ENCODE results near the gene LINC01488.

Gene LINC01488

DNA sequence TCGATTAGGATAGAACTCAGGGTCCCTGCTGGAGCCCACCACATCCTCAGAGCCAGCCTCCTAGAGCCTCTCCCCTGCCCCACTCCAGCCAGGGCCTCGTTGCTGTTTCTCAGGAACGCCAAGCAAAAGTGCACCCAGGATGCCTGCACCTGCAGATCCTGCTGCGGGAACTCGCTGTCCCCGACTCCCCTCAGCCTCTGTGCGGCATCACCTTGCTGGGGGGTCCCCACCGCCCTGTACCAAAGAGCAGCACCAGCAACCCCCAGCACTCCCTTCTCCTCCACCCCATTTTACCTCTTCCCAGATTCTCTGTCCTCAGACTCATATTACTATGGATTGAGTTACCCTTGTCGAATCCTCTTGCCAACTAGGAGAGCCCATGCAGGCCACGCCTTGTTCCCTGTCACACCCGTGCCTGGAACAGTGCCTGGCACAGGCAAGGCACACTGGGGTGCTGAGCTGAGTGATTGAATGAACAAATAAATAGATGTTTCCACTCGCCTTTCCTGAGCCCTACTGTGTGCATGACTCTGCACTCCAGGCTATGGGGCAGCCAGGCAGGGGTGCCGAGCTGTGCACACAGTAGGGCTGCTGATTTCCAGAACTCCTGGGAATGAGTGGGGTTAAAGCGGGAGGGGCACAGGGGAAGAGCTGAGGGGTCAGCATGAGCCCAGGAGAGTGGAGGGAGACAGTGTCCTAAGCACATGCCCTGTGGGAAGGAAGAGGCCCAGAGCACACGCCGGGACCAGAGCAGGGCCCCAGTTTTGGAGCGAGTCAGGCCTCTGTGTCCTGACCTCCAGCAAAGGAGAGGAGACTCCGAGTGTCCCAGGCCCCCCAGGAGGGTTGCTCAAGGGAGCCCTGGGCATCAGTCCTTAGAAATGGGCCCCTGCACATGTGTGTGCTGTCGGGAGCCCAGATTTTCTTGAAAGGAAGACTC, 44.3 kb downstream of the LINC01488 start:
- no peak for DNase-seq (ENCODE audit: low read depth in 2 of 2, low spot score in 1 of 2)

DNA sequence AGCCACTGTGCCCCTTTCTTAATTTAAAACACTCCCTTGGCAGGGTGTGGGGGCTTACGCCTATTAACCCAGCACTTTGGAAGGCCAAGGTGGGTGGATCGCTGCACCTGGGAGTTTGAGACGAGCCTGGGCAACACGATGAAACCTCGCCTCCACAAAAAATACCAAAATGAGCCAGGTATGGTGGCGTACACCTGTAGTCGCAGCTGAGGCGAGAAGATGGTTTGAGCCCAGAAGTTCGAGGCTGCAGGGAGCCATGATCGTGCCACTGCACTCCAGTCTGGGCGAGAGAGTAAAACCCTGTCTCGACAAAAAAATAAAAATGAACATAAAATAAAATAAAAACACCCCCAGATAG, 45.0 kb downstream of the LINC01488 start:
- DNase-seq (ENCODE audit: low read depth in 2 of 2, low spot score in 1 of 2): no peak

DNA sequence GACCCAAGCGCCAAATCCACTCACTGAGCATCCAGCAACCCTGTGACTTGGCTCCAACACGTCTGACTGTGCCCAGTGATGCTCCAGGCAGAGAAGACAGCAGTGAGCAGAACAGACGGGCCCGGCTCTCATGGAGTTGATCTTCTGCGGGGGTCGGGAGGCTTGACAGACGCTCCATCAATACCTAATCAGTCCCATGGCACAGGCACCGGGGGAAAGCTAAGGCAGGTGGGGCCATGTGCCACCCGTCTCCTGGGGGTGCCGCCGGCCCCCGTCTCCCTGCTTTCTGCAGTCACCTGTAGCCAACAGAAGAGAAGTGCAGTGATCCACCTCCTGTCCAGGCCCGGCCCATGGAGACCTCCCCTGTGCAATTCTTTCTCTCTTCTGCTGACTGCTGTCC, 47.5 kb downstream of the LINC01488 start:
- DNase-seq (ENCODE audit: low read depth in 2 of 2, low spot score in 1 of 2): no peak

DNA sequence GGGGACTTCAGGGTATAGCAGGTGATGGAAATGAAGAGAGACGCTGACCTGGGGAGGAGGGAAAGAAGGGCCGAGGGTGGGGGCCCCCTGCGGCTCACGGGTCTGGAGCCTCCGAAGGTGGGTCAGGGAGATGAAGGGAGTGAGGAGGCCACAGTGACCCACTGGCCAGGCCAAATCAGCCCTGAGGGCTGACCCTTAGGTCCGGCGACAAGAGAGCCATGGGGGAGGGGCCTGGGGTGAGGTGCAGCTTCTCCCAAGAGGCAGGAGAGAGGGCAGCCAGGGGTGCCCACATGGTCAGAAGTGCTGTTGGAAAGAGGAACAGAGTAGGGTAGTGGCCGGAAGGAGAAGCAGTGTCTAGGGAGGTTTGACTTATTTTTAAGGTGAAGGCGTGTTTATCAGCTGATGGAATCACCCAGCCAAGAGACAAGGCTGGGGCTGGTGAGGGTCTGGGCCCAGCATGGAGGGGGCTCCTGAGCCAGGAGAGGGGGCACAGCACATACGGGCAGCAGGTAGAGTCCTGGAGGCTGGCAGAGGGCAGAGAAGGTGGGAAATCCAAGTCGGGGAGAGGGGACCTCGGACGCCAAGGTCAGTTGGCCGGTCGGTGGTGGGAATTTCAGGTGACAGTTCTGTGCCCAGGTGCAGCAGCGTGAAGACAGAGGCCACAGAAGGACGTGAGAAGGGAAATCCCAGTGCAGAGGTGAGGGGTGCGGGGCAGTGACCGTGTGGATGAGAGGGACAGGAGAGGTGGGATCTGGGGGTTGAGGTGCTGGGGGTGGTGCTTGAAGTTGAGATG, 49.0 kb downstream of the LINC01488 start:
- DNase-seq (ENCODE audit: low read depth in 2 of 2, low spot score in 1 of 2): no peak

DNA sequence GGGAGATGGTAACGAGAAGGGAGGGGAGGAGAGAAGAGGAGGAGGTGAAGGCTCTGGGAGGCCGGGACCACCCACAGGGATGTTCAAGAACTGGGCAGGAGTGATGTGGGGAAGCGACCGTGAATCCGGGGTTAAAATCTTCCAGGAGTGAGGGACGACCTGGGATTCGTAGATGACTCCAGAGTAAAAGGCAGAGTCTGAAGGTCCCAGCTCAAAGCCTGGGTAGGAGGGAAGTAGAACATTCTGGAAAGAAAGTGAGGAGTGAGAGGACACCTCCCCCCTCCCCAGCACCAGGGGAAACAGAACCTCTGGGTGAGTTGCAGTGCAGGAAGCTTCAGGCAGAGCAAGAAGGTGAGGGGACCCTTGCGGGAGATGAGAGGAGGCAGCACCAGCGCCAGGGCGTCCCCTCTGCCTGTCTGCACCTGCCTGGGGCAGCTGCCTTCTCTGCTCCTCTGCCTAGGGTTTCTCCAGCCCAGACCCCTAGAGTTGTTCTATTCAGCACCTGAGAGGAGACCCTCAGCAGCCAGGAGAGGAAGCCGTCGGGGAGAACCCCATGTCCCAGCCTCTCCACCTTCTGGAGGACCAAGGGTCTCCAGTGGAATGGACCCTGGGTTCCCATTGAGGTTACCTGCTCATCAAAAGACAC, 49.7 kb downstream of the LINC01488 start:
- no peak for DNase-seq (ENCODE audit: low read depth in 2 of 2, low spot score in 1 of 2)

DNA sequence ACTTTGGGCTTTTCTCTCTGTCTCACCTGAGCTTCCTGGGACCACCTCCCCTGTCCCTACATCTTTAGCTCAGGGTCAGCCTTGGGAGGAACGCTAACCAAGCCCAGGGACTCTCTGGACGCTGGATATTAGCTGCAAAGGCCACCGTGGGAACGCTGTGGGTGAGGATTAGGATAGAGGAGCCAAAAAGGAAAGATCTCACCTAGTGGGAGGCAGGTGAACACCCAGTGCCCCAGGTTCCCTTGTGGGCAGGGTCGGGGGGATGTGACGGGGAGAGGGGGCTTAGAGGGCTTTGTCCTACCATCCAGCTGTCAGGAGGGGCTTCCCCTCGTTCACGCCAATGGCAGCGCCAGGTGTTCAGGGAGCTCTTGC, 50.2 kb downstream of the LINC01488 start:
- no peak for DNase-seq (ENCODE audit: low read depth in 2 of 2, low spot score in 1 of 2)

DNA sequence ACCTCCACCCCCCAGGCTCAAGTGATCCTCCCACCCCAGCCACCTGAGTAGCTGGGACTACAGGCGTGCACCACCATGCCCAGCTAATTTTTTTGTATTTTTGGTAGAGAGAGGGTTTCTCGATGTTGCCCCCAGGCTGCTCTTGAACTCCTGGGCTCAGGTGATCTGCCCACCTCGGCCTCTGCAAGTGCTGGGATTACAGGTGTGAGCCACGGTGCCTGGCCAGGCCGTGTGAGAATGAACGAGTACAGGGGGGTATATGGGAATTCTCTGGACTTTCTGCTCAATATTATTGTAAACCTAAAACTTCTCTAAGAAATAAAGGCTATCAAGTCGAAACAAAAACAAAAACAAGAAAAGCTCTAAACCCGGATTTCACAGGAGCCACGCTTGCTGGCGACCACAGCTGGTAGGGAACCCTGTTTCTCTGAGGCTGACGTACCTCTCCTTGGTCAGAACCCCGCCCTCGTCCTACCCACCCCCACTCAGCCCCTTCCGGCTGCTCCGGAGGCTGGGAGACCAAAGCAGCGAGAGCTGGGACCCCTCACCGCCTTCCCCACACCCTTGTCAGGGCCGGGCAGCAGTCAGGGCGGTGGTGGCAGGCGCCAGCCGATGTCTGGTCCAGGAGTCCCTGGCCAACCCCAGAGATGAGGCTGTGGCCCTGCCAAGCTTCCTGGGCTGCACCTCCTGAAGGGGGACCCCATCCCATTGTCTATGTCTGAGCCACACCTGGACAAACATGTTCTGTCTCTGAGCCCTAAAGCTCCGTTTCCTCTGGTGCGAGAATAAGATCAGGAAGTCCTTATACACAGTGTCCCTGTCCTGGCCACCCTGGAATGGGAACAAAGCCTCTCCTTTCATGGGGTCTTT, 52.1 kb downstream of the LINC01488 start:
- no peak for DNase-seq (ENCODE audit: low read depth in 2 of 2, low spot score in 1 of 2)

DNA sequence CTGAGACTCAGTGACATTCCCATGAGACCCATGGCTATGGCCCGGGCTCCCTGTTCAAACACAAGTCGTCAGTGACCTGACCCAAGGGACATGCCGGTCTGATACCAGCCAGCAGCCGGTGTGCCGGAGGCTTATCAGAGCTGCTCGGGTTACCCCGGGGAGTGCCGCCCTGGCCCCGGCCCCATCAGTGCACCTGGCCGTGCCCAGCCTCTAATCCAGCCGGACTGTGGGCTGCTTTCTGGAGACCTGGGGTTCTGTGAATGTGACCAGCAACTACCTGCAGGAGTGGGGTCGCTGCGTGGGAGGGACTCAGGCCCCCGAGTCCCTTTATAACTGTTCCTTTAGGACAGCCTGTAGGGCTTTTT, 52.7 kb downstream of the LINC01488 start:
- no peak for DNase-seq (ENCODE audit: low read depth in 2 of 2, low spot score in 1 of 2)

DNA sequence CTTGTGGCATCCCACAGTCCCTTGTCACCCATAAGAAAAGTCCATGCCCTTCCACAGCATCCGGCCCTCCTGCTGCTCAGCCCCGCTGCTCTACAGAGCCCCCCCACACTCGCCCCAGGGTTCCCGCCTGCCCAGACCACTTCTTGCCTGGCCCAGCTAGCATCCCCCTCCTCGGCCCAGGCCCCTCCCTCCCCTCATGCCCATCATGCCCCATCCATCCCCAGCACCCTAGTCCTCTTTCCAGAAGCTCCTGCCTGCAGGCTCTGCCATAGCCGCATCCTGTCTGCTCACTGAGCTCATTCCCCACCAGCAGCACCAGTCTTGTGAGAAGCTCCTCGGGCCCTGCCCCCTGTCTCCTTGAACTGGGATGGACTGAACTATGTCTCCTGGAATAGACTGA, 54.4 kb downstream of the LINC01488 start:
- DNase-seq (ENCODE audit: low read depth in 2 of 2, low spot score in 1 of 2): no peak

DNA sequence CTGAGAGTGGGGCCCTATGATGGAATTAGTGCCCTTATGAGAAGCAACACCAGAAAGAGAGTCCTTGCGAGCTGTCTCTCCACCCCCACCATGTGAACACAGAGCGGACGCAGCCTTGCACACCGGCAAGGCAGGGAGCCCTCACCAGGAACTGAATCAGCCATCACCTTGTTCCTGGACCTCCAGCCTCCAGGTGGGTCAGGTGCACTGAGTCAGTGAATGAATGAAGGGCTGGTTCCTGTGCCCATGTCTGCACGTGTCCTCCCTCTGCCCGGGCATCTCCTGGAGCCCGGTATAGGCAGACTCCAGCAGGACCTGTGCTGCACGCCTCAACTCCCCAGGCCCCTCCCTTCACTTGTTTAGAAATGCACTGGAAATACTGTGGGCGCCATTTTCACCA, 54.9 kb downstream of the LINC01488 start:
- DNase-seq (ENCODE audit: low read depth in 2 of 2, low spot score in 1 of 2): no peak

DNA sequence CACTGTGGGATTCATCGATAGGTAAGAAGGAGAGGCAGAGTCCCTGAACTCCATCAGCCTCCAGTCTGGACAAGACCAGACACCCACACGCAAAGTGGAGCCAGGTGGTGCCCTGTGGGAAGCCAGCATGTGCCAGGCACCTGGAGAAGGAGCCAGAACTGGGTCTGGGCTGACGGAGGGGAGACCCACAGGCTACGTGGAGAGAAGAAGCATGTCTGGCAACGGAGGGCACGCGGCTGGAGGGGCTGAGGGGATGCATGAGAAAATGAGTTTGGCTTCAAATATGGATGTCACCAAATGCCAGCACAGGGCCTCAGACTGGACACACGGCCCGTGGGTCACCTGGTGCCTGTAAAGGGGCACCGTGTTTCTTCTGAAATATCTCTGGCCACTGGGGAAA, 55.7 kb downstream of the LINC01488 start:
- DNase-seq (ENCODE audit: low read depth in 2 of 2, low spot score in 1 of 2): no peak

DNA sequence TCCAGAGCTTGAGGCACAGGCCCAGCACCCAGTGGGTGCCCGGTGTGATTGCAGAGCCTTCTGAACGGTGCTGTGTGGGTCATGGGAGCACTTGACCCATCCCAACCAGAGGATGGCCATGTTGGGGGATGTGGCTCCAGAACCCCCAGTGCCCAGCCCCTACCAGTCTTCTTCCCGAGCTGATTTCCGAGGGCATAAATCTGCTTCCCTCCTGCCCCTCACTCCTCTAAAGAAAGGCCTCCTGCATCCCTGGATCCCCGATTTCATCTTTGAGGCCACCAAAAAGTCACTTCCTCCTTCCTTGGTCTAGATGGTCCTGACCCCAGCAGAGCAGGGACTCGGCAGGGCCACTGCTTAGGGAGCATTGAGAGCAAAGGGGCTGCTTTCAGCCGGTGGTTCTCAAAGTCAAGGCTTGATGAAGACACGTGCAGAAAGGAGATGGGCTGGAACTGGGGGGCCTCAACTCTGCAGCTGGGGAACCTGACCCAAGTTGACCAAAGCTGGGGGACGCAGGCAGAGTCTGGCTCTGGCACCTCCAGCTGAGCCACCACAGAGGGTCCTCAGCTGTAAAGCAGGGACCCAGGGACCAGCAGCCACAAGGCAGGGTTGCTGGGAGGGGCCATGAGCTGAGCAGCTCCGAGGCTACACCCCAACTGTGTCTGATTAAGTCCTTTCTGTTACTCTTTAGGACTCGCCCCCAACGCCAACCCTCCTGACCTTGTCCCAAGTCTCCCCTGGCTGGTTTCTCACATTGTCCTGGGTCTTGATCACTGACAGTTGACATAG, 56.6 kb downstream of the LINC01488 start:
- no peak for DNase-seq (ENCODE audit: low read depth in 2 of 2, low spot score in 1 of 2)

DNA sequence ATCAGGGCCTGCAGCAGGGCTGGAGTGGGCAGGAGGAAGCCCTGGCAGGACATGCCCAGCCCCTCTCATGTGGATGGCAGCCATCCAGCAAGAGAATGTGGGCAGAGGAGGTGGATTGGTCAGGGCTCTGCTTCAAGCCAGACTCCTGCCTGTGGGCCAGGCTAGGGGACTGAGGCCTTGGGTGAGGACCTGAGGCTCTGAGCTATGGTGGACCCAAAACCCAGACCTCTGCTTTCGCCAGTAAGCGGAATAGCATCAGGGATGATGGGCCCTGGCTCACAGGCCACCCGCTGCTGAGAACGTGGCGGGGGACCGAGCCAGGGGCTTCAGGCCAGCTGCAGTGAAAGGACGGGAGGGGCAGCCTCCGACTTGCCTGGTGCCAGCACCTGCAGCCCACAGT, 57.4 kb downstream of the LINC01488 start:
- DNase-seq (ENCODE audit: low read depth in 2 of 2, low spot score in 1 of 2): no peak

DNA sequence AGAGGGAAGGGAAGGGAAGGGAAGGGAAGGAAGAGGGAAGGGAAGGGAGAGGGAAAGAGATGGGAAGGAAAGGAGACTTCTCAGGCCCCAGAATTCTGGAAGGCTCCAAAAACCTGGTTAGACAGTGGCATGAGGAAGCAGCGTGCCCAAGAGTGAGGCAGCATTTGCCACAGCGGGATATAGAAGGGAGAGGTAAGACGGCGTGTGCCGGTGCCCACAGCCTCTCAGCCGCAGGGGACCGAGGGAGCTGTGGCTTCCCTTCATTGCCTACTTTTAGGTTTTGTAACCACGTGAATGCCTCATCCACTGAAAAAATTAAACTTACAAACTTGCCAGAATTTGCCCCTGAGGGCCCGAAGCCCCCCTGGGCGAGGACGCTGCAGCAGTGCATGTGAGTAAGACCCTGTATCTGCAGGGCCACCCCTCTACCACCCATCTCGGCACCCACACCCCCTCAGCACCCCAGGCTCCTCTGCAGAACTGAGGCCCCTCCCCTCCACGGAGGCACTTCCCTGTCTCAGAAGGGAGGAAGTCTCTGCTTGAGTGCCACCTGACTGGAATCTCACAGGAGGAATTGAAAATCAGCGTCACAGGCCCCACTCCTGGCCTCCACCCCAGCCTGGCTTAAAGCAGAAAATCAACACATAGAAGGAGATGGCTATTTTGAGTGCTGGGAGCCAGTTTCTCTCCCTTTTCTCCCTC, 58.1 kb downstream of the LINC01488 start:
- no peak for DNase-seq (ENCODE audit: low read depth in 2 of 2, low spot score in 1 of 2)

DNA sequence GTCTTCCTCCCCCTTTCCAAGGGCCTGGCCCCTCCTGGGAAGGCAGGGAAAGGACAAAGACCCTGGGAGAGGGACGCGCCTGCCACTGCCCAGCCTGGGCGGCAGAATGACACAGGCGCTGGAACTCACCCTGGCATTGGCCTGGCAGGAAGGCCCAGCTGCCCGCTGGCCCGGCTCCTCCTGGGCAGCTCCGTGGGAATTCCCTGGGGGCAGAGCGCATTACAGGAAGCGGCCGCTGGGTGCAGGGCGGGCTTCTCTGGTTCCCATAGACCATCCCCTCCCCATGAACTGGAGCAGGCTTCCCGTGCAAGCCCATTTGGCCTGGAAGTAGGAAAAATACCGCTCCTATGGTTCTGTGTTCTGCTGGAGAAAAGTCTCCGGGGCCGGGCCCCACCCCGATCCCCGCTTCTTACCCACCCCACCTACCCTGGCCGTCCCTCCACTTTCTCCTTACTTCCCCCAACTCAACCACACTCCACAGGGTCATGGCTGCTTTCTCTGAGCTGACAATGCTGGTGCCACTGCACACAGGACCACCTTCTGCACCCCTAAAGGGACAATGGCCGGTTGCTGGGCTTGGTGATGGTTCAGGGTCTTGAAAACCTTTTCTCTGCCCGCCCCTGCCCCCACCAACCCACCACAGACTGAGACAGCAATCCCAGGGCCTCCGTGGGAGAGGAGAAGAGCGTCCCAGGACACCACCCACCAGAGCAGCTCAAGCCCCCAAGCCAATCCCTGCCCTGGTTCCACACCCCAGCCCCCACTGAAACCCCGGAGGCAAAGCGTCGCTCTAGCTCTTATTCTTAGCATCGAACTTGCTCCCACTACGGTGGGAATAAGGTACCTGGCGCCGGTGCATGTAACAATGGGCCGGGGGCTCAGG, 58.9 kb downstream of the LINC01488 start:
- no peak for DNase-seq (ENCODE audit: low read depth in 2 of 2, low spot score in 1 of 2)

DNA sequence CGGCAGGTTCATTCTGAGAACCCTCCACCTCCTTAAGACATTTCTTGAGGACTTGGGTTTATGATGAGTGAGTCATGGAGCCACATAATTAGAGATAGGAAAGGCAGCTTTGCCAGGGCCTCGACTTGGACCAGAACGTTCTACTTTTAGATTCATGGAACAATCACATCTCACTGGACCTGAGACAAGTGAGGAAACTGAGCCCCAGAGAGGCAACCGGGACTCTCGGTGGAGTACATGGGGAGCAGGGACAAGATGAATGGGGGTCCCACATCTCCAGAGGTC, 59.5 kb downstream of the LINC01488 start:
- no peak for DNase-seq (ENCODE audit: low read depth in 2 of 2, low spot score in 1 of 2)

DNA sequence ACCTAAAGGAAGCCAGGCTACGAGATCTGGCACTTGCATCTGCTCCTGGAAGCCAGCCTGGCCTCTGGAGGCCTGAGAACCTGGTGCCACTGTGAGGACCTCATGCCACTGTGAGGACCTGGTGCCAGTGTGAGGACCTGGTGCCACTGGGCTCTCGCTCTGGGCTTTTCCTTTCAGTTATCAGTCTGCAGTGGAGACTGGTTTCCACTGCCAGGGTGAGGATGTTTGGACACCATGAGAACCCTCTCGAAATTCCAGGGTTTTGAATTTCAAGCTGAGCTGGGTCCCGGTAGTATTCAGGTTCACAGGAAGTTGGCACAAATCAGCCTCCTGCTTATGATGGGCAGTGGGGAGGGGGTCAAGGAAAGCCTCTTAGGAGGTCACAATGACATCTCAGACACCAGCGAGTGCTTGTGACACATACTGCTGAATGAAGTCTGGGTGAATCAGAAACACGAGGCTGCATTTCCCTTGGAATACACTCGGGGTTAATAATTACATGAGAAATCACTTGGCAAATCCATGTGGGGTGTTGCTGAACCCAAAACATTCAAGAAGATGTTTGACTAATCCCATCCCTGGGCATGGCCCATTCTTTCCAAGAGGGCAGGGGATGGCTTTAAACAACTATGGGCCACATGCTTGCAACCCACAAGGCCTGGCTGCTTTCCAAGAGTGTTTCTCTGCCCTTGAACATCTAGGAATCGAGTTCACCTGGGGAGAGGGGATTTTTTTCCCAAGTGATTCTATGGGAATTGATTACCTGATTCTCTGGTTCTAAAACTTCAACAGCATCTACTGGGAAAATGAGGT, 60.2 kb downstream of the LINC01488 start:
- DNase-seq (ENCODE audit: low read depth in 2 of 2, low spot score in 1 of 2): no peak
